Dorsolateral prefrontal cortex (tissue), 118 donors: ENCODE measurements around the gene SAFB. TPM values are rescaled to one million over a fixed set of nuclear protein-coding genes. Genes with fewer than 3 reads are reported as not detected.

Experiments used
- total RNA-seq, 120 experiments: library from RNA; stranded (reverse); gene quantifications; one replicate each; pipeline versions ENCODE4 v1.2.3 to v1.2.4, GENCODE V29; 2022

Gene SAFB
- total RNA-seq, 120 experiments from 2014 or later: 102 to 184 (median 133) TPM

Other genes starting within 250 kb of the SAFB start
- gene ZNRF4, start 167.7 kb upstream of the SAFB start, total RNA-seq: under 1 TPM in 10 of 120 experiments, not detected in 110; 0.31 to 0.59 (median 0.36) TPM
- 10 to 100 TPM in 1 of 120 experiments, 1 to 10 TPM in 118, under 1 TPM in 1; 0.95 to 14.6 (median 4.4) TPM for gene TINCR, start 55.1 kb upstream of the SAFB start, total RNA-seq
- gene SAFB2, start 307 bp upstream of the SAFB start, total RNA-seq: 100 to 1,000 TPM; 117 to 326 (median 190) TPM
- 10 to 100 TPM; 42.0 to 91.5 (median 69.5) TPM for gene MICOS13, start 57.4 kb downstream of the SAFB start, total RNA-seq
- 10 to 100 TPM; 20.4 to 80.3 (median 55.4) TPM for gene HSD11B1L, start 57.9 kb downstream of the SAFB start, total RNA-seq
- 100 to 1,000 TPM; 215 to 431 (median 280) TPM for gene RPL36, start 67.2 kb downstream of the SAFB start, total RNA-seq
- 100 to 1,000 TPM in 10 of 120 experiments, 10 to 100 TPM in 110; 64.2 to 132 (median 86.5) TPM for gene LONP1, start 97.1 kb downstream of the SAFB start, total RNA-seq
- not detected for gene CATSPERD, start 97.6 kb downstream of the SAFB start, total RNA-seq
- gene PRR22, start 161.7 kb downstream of the SAFB start, total RNA-seq: 1 to 10 TPM; 1.0 to 6.1 (median 2.8) TPM
- gene DUS3L, start 168.1 kb downstream of the SAFB start, total RNA-seq: 10 to 100 TPM; 12.7 to 37.4 (median 23.8) TPM
- gene NRTN, start 182.0 kb downstream of the SAFB start, total RNA-seq: 1 to 10 TPM in 2 of 120 experiments, under 1 TPM in 7, not detected in 111; 0.37 to 3.6 (median 0.51) TPM
- gene FUT6, start 216.6 kb downstream of the SAFB start, total RNA-seq: 1 to 10 TPM in 3 of 120 experiments, under 1 TPM in 8, not detected in 109; 0.21 to 1.5 (median 0.46) TPM
- gene FUT3, start 228.4 kb downstream of the SAFB start, total RNA-seq: 1 to 10 TPM in 15 of 120 experiments, under 1 TPM in 29, not detected in 76; 0.19 to 2.2 (median 0.63) TPM
- 1 to 10 TPM in 3 of 120 experiments, under 1 TPM in 28, not detected in 89; 0.24 to 2.4 (median 0.49) TPM for gene FUT5, start 247.5 kb downstream of the SAFB start, total RNA-seq